A673 (cell line): ENCODE measurements around the gene RXRA.

Source experiments
- EZH2 ChIP-seq: fragments of 200-600 bp; sonication (generic); IDR thresholded peaks from 2 replicates; pipeline ENCODE4 v1.6.1; 2017; ENCODE audit warnings: borderline replicate concordance, low read depth, mild to moderate bottlenecking, mixed read lengths, antibody characterized with exemption, low read length; ENCODE audit not compliant: poor library complexity, severe bottlenecking
- TF ChIP-seq, protein P1 (sequence below): fragments of 300-800, 200-600 bp; sonication (generic); conservative IDR thresholded peaks from 2 replicates; pipeline ENCODE4 v1.5.1; 2017; ENCODE audit warnings: low read depth, mild to moderate bottlenecking, antibody characterized with exemption, low read length, moderate library complexity, mixed read lengths

DNA sequence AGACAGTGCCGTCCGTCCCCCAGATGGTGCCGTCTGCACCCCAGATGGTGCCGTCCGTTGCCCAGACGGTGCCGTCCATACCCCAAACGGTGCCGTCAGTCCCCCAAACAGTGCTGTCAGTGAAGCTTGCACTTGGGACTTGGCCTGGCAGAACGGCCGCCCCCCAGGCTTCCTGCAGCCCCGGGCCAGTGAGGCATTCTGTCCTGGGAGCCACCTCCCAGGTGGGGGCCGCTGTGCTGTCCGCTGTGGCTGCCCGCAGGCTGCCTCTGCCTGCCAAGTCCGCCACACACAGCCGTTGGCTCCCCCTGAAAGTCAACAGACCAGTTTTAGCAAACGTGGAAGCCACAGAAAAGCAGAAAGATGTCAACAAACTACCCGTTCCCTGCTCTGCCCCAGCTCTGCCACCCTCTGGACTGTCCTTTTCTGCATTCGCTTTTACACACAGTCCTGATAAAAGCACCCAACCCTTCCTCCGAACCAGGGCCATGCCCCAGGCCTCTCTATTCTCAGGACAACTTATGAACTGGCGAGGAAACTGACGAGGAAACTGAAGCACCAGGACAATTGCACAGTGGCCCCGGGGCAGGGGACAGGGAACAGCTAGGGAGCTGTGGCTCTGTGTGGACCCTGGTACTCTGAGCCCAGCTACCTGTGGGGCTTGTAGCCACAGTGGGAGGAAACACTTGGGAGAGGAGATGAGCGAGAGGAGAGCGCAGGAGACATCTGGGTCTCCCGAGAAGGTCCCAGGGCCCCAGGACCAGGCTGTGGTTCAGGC, 39.6 kb upstream of the RXRA start:
- TF ChIP-seq, protein P1, sequence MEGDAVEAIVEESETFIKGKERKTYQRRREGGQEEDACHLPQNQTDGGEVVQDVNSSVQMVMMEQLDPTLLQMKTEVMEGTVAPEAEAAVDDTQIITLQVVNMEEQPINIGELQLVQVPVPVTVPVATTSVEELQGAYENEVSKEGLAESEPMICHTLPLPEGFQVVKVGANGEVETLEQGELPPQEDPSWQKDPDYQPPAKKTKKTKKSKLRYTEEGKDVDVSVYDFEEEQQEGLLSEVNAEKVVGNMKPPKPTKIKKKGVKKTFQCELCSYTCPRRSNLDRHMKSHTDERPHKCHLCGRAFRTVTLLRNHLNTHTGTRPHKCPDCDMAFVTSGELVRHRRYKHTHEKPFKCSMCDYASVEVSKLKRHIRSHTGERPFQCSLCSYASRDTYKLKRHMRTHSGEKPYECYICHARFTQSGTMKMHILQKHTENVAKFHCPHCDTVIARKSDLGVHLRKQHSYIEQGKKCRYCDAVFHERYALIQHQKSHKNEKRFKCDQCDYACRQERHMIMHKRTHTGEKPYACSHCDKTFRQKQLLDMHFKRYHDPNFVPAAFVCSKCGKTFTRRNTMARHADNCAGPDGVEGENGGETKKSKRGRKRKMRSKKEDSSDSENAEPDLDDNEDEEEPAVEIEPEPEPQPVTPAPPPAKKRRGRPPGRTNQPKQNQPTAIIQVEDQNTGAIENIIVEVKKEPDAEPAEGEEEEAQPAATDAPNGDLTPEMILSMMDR: no peak
- TF ChIP-seq EZH2: no peak
